NCI-H524 (cell line): ENCODE results near the gene PRKCA.
A peak's percentile ranks its signal among the peaks of the same experiment; 100 is the strongest.

Experiments
- DNase-seq, 2 experiments: peaks; one replicate each; lab custom pipeline; 2025; lab: John Stamatoyannopoulos, UW

PRKCA gene

DNA sequence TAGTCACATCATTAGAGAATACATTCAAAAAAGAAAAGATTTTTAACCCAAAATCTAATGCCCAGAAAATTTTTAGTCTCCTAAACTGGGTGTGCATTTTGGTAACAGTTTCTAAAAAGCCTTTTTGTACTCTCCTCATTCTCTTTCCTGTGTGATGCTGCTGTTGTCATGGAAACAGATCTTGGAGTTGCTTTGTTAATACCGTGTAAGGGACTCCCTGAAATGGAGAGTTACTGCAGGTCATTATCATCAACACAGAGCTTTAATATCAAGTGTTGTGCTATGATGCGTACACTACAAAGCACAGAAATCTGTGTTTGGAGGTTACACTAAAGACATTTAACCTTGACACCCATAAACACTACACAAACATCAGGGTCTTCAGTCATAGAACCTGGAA is 216.3 kb downstream of the PRKCA start:
- peak; percentile 23 to 65 for DNase-seq

DNA sequence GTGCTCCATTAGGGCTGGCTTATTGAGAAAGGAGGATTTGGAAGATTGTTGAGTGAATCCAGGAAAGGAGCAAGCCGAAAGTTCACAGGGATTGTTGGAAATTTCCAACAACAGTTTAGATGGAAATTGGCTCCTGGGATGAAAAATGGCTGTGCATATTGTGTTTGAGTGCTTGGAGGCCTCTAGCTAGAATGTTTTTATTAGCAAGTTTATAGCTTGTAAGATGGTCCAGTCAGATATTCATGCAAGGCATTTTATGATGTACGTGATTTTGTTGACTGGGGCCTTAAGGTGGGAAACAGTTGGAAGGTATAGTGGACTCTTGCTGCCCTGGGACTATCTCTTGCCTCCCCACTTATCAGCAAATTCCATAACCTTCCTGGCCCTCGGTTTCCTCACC is 216.7 kb downstream of the PRKCA start:
- no peak for DNase-seq

DNA sequence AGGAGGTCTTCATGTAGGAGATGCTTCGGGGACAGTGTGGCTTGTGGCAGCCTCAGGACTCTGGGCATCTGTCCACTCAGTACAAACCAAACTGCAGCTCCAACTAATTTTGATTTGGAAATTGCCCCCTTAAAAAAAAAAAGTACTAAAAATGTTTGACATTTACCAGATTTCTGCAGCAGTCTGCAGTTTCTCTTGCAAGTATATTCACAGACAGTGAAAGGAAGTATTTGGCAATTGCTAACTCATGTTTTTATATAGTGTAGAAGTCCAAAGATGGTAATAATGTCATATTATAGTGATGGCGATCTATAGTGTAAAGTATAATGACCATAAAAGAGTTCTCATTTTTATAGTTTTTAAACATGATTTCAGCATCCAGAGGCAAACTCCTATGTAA is 218.6 kb downstream of the PRKCA start:
- no peak for DNase-seq

DNA sequence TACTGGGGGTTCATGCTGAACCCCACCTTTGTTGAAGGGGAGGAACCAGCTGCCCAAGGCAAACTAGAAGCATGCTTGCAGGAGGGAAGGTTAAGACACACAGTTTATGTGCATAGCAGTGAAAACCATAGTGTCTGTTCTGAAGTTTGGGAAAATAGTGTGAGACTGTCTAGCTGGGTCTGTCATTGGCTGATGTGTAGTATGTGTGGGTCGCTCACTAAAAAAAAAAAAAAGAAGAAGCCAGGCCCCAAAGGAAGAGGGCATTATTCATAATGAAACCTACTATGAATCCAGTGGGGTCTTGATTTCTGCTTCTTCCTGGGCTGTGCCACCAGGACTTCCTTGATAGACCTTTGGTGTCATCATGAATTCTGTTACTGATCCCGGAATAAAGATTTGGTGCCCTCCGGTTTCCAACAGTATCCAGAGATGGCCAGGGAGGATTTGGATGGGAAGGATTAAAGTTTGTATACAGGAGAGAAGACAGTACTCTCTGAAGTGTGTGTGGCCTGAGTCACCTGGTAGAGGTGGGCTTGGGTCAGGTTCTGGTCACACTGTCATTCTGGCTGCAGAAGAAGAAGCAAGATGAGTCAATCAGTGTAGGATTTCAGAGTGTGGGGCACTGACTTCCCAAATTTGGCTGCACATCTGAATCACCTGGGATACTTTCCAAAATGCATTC is 220.3 kb downstream of the PRKCA start:
- DNase-seq: no peak

DNA sequence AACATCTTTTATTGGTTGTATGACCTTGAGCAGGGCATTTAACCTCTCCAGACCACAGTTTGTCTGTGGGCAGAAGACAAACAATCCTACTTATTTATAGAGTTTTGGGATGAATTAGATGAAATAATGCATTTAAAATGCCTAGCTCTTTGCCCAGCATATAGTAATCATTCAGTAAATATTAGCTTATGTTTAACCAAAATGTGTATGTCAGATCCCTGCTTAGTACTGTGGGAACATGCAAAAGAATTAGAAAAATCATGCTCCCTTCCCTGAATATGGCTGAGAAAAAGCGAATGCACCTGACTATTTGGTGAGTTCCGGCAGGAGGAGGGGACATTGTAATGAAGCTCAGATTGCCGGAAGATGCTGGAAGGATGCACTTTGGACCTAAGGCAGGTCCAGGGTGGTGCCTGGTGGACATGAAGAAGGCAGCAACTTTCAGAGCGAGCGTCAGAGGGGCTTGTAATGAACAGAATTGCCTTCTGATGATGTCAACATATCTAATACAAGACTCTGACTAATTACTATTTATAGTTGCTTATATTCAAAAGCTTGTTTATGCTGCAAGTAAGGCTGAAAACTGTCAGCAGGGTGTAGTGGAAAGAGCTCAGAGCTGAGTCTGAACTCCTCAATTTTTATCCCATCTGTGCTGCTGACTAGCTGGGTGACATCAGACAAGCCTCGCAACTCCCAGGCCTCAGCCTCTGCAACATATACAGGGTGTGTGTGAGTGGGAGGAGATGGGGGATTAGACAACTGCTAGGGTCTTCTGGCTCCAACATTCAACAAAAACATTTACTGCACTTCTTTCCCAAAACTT is 221.2 kb downstream of the PRKCA start:
- DNase-seq: no peak

DNA sequence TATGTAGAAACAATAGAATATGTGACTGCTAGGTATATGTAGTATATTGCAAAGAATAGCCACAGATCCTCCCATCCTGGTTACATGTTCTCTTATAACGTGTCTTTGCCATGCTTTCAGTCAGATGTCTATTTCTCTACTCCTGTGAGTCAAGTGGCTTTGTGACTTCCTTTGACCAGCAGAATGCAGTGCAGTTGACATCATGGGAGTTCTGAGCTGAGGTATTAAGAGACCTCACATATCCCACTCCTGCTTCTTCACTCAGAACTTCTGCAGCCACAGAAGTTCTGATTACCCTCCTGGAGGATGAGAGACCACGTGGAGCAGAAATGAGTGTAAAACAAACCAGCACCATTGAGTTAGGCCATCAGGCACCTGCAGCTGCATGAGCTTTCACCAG is 222.5 kb downstream of the PRKCA start:
- DNase-seq: no peak

DNA sequence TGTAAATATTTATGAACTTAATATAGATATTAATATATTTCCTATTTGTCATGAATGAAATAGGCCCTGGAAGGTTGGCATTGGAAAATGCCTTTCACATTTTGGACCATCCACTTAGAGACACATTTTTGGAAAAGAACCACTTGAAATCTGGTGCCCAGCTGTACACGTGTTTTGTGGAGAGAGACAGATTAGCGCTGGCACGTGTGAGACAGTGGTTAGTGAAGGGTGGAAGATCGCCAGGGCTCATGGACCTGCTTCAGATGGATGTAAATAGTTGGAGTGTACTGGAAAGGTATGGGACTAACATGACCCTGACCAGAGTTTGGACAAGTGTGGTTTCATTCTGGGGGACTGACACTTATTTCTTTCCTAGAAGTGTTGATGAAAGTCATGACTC is 222.9 kb downstream of the PRKCA start:
- peak; percentile 67 to 77 for DNase-seq

DNA sequence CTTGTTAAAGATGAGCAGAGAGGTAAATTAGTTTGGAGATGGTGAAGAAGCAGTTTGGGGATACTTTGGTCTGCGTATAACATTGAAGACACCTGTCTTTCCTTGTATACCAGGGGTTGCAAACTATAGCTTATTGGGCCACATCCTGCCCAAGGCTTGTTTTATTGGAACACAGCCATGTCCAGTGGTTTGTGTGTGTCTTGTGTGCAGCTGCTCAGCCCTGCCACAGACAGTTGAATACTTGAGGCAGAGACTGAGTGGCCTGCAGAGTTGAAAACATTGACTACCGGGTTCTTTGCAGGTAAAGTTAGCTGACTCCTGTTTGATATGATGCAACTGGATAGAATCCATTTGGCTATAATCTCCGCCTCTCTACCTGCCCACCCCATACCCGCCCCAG is 224.4 kb downstream of the PRKCA start:
- DNase-seq: no peak

DNA sequence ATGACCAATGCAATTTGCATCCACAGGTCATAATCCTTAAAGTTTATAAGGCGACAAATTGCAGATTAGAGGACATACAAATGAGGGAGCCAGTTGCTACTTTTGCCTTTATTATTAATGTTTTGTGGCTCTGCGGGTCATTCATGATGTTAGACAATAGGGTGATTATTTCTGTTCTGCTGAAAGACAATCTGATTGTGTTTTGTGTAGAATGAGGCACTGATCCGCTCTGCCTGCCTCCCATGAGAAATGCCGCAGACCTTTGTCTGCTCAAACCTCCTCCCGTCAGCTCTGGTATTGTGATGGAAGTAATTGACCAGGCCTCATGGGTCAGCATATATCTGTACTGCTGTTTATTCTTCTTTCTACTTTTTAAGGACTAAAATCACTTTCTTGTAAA is 224.9 kb downstream of the PRKCA start:
- no peak for DNase-seq

DNA sequence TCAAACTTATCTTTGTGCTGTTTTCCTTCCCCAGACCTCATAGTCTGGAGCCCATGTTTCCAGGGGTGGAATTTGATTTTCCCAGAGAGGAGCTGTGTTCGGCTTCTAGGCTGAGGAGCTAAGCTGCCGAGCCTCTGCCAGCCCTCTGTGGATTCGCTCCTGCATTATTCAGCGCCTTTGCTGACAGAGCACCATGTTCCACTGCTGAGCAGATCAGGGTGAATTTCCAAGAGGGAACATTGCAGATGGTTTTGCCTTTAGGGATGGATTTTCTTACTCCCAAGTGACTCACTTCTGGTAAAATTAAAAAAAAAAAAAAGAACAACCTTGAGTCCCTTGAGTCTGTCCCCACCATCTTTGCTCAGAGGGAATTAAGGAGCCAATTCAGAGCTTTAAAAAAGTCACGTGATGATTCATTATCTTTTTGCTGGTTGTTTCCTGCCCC is 229.5 kb downstream of the PRKCA start:
- DNase-seq: no peak

DNA sequence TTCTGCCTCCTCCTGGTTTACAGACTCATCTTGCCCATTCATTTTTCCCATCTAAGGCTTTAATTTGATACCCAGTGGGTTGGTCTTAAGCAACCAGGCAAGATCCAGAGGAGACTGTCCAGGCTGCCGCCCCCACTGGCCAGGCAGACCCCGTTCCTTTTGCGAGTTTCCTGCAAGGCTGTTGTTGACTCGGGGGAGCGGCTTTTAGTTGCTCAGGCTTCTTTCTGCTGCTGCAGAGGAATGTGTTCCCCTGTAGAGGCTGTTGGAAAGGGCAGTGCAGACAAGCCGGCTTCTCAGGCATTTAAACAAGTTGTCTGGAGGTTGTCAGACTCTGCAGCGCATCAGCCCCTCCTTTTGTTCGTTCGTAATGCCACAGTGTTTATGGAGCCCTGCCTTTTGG is 231.2 kb downstream of the PRKCA start:
- peak in 1 of 2 experiments; percentile 11 for DNase-seq

DNA sequence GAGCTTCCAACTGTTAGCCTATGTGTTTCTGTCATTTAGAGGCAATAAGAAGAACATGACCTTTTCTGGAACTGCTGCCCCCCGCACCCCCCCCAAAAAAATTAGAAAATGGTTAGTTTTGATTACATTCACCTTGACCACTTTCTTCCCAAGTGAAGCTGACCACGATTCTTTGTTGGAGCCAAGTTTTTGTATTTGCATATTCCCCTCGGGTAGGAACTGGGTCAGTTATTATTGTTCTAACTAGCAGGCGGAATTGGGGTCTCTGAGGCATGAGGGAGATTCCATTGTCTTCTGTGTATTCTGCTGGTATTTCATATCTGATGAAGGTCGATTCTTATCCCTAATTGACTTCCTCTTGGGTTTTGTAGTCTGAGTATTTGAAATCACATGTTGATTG is 231.6 kb downstream of the PRKCA start:
- no peak for DNase-seq

DNA sequence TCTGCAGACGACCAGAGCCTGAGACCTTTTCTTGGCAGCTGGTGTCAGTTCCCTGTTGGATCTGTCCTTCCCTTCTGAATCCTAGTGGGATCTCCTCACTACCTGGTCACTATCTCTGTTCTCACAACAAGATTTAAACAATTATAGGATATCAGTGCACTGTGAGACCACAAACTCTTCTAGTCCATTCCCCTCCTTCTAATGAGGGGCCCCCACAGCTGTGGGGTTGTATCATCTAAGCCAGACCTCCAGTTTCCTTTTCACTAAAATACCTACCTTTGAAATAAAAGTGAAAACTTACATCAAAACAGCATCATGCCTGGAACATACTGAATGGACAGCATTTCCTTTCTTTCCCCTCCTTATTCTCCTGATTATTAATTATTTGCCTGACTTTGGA is 233.2 kb downstream of the PRKCA start:
- DNase-seq: no peak

DNA sequence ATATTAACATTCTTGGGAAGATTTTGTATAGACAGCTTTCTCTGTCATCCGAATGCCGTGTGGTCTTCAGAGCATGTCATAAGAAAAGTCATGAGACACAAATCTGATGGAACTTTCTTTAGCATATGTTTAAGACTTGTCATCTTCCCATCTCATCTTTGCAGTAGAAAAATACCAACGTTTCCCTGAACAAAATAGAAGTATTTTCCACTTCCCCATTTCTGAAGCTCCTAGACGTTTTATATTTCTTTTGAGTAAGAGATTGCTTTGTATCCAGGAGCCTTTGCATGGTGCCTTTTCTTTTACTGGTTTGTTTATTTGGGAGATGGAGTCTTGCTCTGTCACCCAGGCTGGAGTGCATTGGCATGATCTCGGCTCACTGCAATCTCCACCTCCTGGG is 235.1 kb downstream of the PRKCA start:
- DNase-seq: no peak

DNA sequence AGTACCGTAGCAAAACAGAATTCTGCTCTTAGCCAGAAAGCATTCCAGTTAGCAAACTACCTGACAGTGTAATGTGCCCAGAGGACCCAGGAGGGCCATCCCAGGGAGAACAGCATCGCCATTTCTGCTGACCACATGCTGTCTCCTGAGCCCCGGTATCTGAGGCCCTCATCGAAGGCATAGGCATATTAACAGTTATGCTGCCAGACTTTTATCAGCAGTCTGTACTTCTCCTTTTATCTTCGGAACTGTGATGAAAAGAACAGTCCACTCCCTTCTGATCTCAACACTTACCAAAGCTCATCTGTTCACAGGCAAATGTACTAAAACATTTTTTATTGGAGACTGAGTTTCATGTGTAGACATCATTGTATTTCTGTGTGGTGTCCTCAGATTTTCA is 236.4 kb downstream of the PRKCA start:
- no peak for DNase-seq

DNA sequence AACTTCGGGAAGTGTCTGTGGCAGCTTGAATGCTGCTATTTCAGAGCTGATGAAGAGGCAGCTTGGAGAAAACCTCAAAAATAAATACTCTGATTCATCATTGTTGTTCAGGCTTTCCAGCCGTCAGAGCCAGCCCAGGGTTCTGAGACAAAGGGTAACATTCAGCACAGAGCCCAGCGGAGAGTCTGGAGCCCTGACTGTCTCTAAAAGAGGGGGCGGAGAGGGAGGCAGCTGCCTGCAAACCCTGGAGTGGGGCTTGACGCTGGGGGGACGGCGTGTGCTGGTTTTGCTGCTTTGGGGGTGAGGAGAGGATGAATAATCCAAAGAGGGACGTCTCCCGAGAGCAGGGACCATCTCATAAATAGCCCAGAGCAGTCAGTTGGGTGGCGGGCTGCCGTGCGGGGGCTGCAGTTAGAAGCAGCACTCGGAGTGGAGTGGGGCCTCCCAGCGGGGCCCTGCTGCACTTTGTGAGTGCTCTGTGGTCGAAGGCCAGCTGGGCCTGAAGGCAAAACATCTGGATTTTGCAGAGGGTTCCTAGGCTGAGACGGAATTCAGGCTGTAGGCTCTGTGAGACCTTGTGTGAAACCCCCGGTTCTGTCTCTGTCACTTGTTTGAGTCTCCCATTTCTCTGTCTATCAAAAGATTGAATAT is 237.8 kb downstream of the PRKCA start:
- DNase-seq: no peak

DNA sequence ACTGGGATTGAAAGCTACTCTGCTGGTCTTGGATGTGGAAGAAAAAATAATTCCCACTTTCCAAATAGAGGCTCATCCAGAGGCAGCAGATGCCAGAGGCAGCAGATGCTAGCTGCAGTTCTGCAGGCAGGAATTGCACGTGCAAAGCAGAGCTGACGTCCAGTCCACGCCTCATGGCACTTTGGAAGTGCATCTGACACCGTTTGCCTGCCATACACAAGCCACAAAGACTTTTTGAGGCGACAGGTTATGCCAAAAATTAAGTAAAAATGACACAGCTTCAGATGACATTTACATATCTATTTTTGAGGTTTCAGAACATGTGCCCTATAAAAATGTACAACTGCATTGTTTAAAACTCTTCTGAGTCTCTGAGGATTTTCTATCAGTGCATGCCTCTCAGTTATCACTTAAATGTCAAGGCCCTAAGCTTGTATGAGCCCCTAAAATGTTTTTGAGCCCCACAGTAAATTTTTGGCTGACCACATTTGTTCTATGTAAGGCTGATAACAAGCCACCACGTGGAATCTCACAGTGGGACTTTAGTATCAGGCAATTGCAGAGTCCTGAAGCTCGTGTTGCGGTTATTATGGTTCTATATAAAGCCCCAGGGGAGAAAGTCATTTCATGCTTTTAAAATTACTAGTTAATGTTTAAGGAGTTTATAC is 239.2 kb downstream of the PRKCA start:
- DNase-seq: peak in 1 of 2 experiments; percentile 29

DNA sequence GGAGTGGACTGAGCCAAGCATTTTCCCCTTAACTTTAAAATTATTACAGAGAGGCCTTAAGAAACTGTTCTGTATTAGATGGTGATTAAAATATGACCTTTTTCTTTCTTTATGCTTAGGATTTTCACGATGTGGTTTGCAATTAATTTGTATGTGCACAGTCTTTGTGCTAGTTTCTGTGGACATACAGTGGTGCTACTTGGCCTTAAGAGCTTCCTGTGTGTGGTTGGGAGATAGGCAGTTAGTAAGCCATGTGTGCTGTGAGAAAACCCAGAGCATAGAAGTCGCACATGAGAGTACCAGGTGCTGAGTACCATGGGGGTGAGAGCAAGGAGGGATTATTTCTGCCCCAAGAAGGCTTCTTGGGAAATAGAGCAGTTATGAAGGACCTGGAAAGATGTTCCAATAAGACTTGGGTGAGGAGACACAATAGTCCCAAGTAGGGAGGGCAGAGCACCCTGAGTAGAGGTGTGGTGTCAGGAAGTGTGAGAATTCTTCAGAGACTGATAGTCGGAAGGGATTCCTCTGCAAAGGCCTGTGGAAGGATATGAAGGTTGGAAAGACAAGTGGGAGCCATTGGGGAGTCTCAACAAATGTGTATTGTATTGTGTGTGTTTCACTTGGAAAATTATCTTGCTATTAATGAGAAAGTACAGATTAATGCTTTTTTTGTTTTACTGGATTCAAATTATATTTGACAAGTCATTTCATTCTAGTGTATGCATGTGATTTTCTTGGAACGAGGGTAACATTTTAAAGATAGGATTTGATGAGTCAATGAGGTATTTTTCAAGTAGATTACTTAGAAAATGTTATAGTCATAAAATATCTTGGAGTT is 239.9 kb downstream of the PRKCA start:
- no peak for DNase-seq

DNA sequence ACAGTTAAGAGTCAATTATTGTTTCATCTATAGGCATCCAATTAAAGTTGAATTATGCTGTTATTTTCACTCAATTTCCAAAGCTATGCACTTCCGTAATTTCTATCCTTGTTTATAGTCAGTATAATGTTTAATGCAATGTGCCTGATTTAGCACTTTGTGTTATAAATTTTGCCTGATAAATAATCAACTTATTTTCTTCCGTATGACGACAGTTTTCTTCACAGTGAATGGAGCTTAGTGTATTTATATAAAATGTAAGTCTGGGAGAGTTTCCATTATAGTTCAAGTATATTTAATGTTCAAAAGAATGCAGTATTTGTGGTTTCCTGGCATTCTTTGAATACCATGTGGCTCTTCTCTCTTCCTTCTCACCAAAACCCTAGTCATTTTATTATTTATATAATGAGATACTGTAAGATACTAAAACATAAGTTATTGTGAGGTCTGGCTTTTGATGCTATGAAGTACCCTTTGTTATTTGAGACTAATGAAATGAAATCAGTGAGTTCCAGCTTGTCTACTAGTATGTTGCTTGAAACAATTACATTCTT is 240.6 kb downstream of the PRKCA start:
- no peak for DNase-seq

DNA sequence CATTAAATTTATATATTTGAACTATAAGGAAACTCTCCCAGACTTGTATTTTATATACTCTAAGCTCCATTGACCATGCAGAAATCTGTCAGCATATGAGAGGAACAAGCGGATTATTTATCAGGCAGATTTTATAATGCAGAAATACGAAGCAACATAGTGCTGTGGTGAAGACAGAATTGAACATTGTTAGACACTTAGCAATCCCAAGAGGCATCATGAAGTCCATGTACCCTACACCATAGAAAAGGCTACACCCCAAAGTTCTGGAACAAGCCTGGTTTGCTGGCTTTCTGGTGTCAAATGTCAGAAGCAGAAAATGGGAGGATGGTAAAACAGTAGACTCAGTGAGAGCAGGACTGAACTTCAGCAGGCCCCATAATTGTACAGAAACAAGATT is 241.1 kb downstream of the PRKCA start:
- DNase-seq: no peak

DNA sequence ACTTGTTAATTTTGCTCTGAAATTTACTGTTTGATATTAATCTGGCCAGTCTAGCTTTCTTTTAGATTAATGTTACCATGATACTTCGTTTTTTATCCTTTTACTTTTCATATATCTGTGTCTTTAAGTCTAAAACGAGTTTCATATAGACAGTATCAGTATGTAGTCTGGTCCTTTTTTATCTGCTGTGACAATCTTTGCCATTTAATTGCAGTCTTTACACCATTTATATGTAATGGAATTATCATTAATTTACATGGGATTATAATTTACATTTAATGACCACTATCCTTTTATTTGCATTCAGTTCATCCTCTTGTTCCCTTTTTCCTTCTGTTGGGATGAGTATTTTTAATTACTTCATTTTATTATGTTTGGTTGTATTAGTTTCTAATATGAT is 243.5 kb downstream of the PRKCA start:
- DNase-seq: no peak
